Natural killer cell treated with Interleukin-12 subunit alpha and Interleukin-12 subunit beta and Interleukin-15 and Interleukin-18, amount 100 ng/mL, for 72 hours (primary cell): ENCODE results near the gene PECR. TPM values are rescaled to one million over a fixed set of nuclear protein-coding genes. Genes with fewer than 3 reads are reported as not detected.

Experiments used
- ATAC-seq, 2 donors: fragments of 150-1000 bp; cut with Tn5 transposase in 1 of 2; sonication (Bioruptor Pico), chemical (Tn5 transposase) in 1 of 2; 2 replicates each; pipeline ENCODE4 v1.10.0; 2021
- DNase-seq: peaks from one replicate; pipeline ENCODE4 v3.0.0; 2022; ENCODE audit warnings: low spot score
- H3K27ac Mint-ChIP-seq, 2 donors: 1 replicate in 1 of 2; 2 replicates in 1 of 2; pipeline ENCODE4 v1.8.0; 2022; ENCODE audit warnings: mixed read lengths in 2 of 2, mild to moderate bottlenecking in 1 of 2, moderate library complexity in 1 of 2
- H3K27me3 Mint-ChIP-seq, 2 donors: 1 replicate in 1 of 2; 2 replicates in 1 of 2; pipeline ENCODE4 v1.8.0; 2022; ENCODE audit warnings: mixed read lengths in 2 of 2
- H3K36me3 Mint-ChIP-seq: one replicate; pipeline ENCODE4 v1.8.0; 2022; ENCODE audit warnings: mixed read lengths
- H3K4me1 Mint-ChIP-seq, 2 donors: 1 replicate in 1 of 2; 2 replicates in 1 of 2; pipeline ENCODE4 v1.8.0; 2022; ENCODE audit warnings: low read depth in 2 of 2, mixed read lengths in 2 of 2, mild to moderate bottlenecking in 1 of 2
- H3K4me3 Mint-ChIP-seq: one replicate; pipeline ENCODE4 v1.8.0; 2022; ENCODE audit warnings: mixed read lengths
- H3K9me3 Mint-ChIP-seq: 2 replicates; pipeline ENCODE4 v1.8.0; 2022; ENCODE audit warnings: mixed read lengths
- total RNA-seq, 2 donors: library from RNA; stranded (reverse); gene quantifications; one replicate each; pipeline ENCODE4 v1.2.3, GENCODE V29; 2022

PECR gene
- total RNA-seq, 2 donors from 2014 or later: 10.5 to 16.1 TPM

GRCh38 chr2:216111122-216111521 is 29.5 kb upstream of the PECR start:
- H3K36me3 Mint-ChIP-seq: peaks cover 61% of the 10 kb centered on the region
- DNase-seq (no peak), ATAC-seq (no peak)
- H3K27ac Mint-ChIP-seq: peak overlapping the region; percentile 98 to 100
- H3K4me3 Mint-ChIP-seq: peak overlapping the region; percentile 97
- H3K4me1 Mint-ChIP-seq: peaks cover 56 to 62% of the 10 kb centered on the region in 2 donors
- H3K27me3 Mint-ChIP-seq: no peaks in the 10 kb centered on the region
- no peaks in the 10 kb centered on the region for H3K9me3 Mint-ChIP-seq

GRCh38 chr2:216110620-216111019 is 29.0 kb upstream of the PECR start:
- no peaks in the 10 kb centered on the region for H3K27me3 Mint-ChIP-seq
- DNase-seq (no peak), ATAC-seq (no peak)
- H3K9me3 Mint-ChIP-seq: no peaks in the 10 kb centered on the region
- peaks cover 59% of the 10 kb centered on the region for H3K36me3 Mint-ChIP-seq
- peak overlapping the region; percentile 98 to 100 for H3K27ac Mint-ChIP-seq
- peaks cover 55 to 59% of the 10 kb centered on the region in 2 donors for H3K4me1 Mint-ChIP-seq
- peak overlapping the region; percentile 97 for H3K4me3 Mint-ChIP-seq

GRCh38 chr2:216109962-216110614 is 28.5 kb upstream of the PECR start:
- peak overlapping the region; percentile 97 for H3K4me3 Mint-ChIP-seq

GRCh38 chr2:216108967-216109921 is 27.6 kb upstream of the PECR start, which contains the start of gene XRCC5:
XRCC5 (plus strand) TSS chr2:216109348; CDS start chr2:216109437, 89 bp downstream.
- Mint-ChIP-seq H3K27ac (peak within 1 kb of the TSS; percentile 98 to 100), H3K27me3 (no peaks in the 10 kb centered on the region), H3K4me3 (peak within 1 kb of the TSS; percentile 97), H3K4me1 (peaks cover 46 to 49% of the 10 kb centered on the region in 2 donors), H3K36me3 (peaks cover 48% of the 10 kb centered on the region), H3K9me3 (no peaks in the 10 kb centered on the region)
- DNase-seq (peak; percentile 97), ATAC-seq (peak; percentile 87 to 92)

More at GRCh38 chr2:216109962-216110614, 28.5 kb upstream of the PECR start:
- ATAC-seq (no peak), DNase-seq (no peak)
- Mint-ChIP-seq H3K27ac (peak overlapping the region; percentile 98 to 100), H3K36me3 (peaks cover 56% of the 10 kb centered on the region), H3K9me3 (no peaks in the 10 kb centered on the region), H3K4me1 (peaks cover 51 to 57% of the 10 kb centered on the region in 2 donors), H3K27me3 (no peaks in the 10 kb centered on the region)

GRCh38 chr2:216108310-216108966 is 26.8 kb upstream of the PECR start:
- Mint-ChIP-seq H3K27ac (peak overlapping the region; percentile 98 to 100), H3K36me3 (peaks cover 40% of the 10 kb centered on the region), H3K27me3 (no peaks in the 10 kb centered on the region), H3K4me1 (peaks cover 40 to 41% of the 10 kb centered on the region in 2 donors), H3K4me3 (peak overlapping the region; percentile 97), H3K9me3 (no peaks in the 10 kb centered on the region)
- ATAC-seq (no peak), DNase-seq (no peak)

- Mint-ChIP-seq H3K36me3 (peaks cover 33% of the 10 kb centered on the region), H3K27me3 (no peaks in the 10 kb centered on the region), H3K9me3 (no peaks in the 10 kb centered on the region), H3K4me1 (peaks cover 34% of the 10 kb centered on the region in 2 donors), H3K27ac (peak overlapping the region; percentile 98 to 100), H3K4me3 (no peak overlapping the region)
- DNase-seq (no peak), ATAC-seq (no peak)
Measured at GRCh38 chr2:216107760-216108159, 26.2 kb upstream of the PECR start.

- peak overlapping the region in 1 of 2 donors; percentile 100 for H3K27ac Mint-ChIP-seq
- no peaks in the 10 kb centered on the region for H3K9me3 Mint-ChIP-seq
- no peaks in the 10 kb centered on the region for H3K27me3 Mint-ChIP-seq
- ATAC-seq (no peak), DNase-seq (no peak)
- H3K36me3 Mint-ChIP-seq: peaks cover 29% of the 10 kb centered on the region
- peaks cover 29% of the 10 kb centered on the region in 2 donors for H3K4me1 Mint-ChIP-seq
- no peak overlapping the region for H3K4me3 Mint-ChIP-seq
Measured at GRCh38 chr2:216107320-216107719, 25.7 kb upstream of the PECR start.

- Mint-ChIP-seq H3K27ac (no peak overlapping the region), H3K4me1 (peaks cover 11 to 14% of the 10 kb centered on the region in 2 donors), H3K36me3 (peaks cover 7% of the 10 kb centered on the region), H3K27me3 (no peaks in the 10 kb centered on the region), H3K9me3 (no peaks in the 10 kb centered on the region), H3K4me3 (no peak overlapping the region)
- no peak for ATAC-seq
- DNase-seq: no peak
Measured at GRCh38 chr2:216104691-216105090, 23.1 kb upstream of the PECR start.

GRCh38 chr2:216103213-216103612 is 21.6 kb upstream of the PECR start:
- ATAC-seq (no peak), DNase-seq (no peak)
- Mint-ChIP-seq H3K27me3 (no peaks in the 10 kb centered on the region), H3K27ac (no peak overlapping the region), H3K9me3 (no peaks in the 10 kb centered on the region), H3K4me1 (peaks cover 0 to 5% of the 10 kb centered on the region in 2 donors), H3K4me3 (no peak overlapping the region), H3K36me3 (no peaks in the 10 kb centered on the region)

GRCh38 chr2:216101109-216101508 is 19.5 kb upstream of the PECR start:
- no peaks in the 10 kb centered on the region for H3K36me3 Mint-ChIP-seq
- H3K4me1 Mint-ChIP-seq: peaks cover 0 to 5% of the 10 kb centered on the region in 2 donors
- H3K4me3 Mint-ChIP-seq: no peak overlapping the region
- H3K9me3 Mint-ChIP-seq: no peaks in the 10 kb centered on the region
- DNase-seq: no peak
- no peaks in the 10 kb centered on the region for H3K27me3 Mint-ChIP-seq
- ATAC-seq: no peak
- H3K27ac Mint-ChIP-seq: no peak overlapping the region

GRCh38 chr2:216098421-216099334 is 17.1 kb upstream of the PECR start:
- H3K9me3 Mint-ChIP-seq: no peaks in the 10 kb centered on the region
- no peak for DNase-seq
- H3K36me3 Mint-ChIP-seq: no peaks in the 10 kb centered on the region
- no peaks in the 10 kb centered on the region for H3K4me1 Mint-ChIP-seq
- peak; percentile 32 to 48 for ATAC-seq
- no peak overlapping the region for H3K4me3 Mint-ChIP-seq
- H3K27me3 Mint-ChIP-seq: no peaks in the 10 kb centered on the region
- no peak overlapping the region for H3K27ac Mint-ChIP-seq

GRCh38 chr2:216094701-216095100 is 13.1 kb upstream of the PECR start:
- peaks cover 4% of the 10 kb centered on the region for H3K9me3 Mint-ChIP-seq
- peaks cover 5% of the 10 kb centered on the region for H3K36me3 Mint-ChIP-seq

GRCh38 chr2:216092646-216093045 is 11.0 kb upstream of the PECR start:
- DNase-seq (no peak), ATAC-seq (no peak)
- Mint-ChIP-seq H3K4me1 (peaks cover 17 to 19% of the 10 kb centered on the region in 2 donors), H3K27me3 (no peaks in the 10 kb centered on the region), H3K4me3 (no peak overlapping the region), H3K27ac (peak overlapping the region in 1 of 2 donors; percentile 38), H3K36me3 (peaks cover 5% of the 10 kb centered on the region), H3K9me3 (peaks cover 4% of the 10 kb centered on the region)

More at GRCh38 chr2:216094701-216095100, 13.1 kb upstream of the PECR start:
- H3K4me1 Mint-ChIP-seq: peaks cover 10 to 13% of the 10 kb centered on the region in 2 donors
- no peak overlapping the region for H3K27ac Mint-ChIP-seq
- DNase-seq: no peak
- no peaks in the 10 kb centered on the region for H3K27me3 Mint-ChIP-seq
- no peak overlapping the region for H3K4me3 Mint-ChIP-seq
- no peak for ATAC-seq
